ENCODE measurements around the gene SEMA3B.
"Not testable (repeated sequence)": the region's sequence is repeated elsewhere in the genome, so short reads cannot be mapped to it uniquely, and the experiment has no call there.

The SEMA3B gene

GRCh38 chr3:50260027-50260941 is 8.7 kb upstream of the SEMA3B start:
- DNase-seq: peak; percentile 92 to 93

GRCh38 chr3:50260942-50261441 is 8.0 kb upstream of the SEMA3B start:
- no peak for DNase-seq

- no peak for DNase-seq
These were observed 7.4 kb upstream of the SEMA3B start for GRCh38 chr3:50261505-50261904.

- DNase-seq: not testable (repeated sequence)
These were observed 6.7 kb upstream of the SEMA3B start for GRCh38 chr3:50262200-50262599.

GRCh38 chr3:50262778-50263177 is 6.2 kb upstream of the SEMA3B start:
- no peak for DNase-seq

GRCh38 chr3:50263478-50264382 is 5.2 kb upstream of the SEMA3B start:
- no peak for DNase-seq

- DNase-seq: peak; percentile 71 to 86
These were observed 4.5 kb upstream of the SEMA3B start for GRCh38 chr3:50264383-50264963.

GRCh38 chr3:50264964-50265485 is 3.9 kb upstream of the SEMA3B start:
- no peak for DNase-seq

- no peak for DNase-seq
These were observed 3.4 kb upstream of the SEMA3B start for GRCh38 chr3:50265571-50265970.

- no peak for DNase-seq
These were observed 2.9 kb upstream of the SEMA3B start for GRCh38 chr3:50266017-50266416.

- DNase-seq: no peak
These were observed 2.1 kb upstream of the SEMA3B start for GRCh38 chr3:50266836-50267235.

- peak; percentile 35 to 74 for DNase-seq
These were observed 1.6 kb upstream of the SEMA3B start for GRCh38 chr3:50267280-50267913.

- DNase-seq: no peak
These were observed 671 bp upstream of the SEMA3B start for GRCh38 chr3:50268276-50268675.

GRCh38 chr3:50269460-50269859 is 513 bp downstream of the SEMA3B start:
- DNase-seq: no peak

GRCh38 chr3:50269977-50270413 is 1.0 kb downstream of the SEMA3B start:
- DNase-seq: no peak

- no peak for DNase-seq
These were observed 1.7 kb downstream of the SEMA3B start for GRCh38 chr3:50270422-50271224.

- DNase-seq: no peak
These were observed 2.5 kb downstream of the SEMA3B start for GRCh38 chr3:50271314-50271936.

- DNase-seq: not testable (repeated sequence)
These were observed 3.6 kb downstream of the SEMA3B start for GRCh38 chr3:50272538-50272910.

- DNase-seq: peak; percentile 70 to 83
These were observed 4.2 kb downstream of the SEMA3B start for GRCh38 chr3:50272911-50273688.

GRCh38 chr3:50273689-50274065 is 4.7 kb downstream of the SEMA3B start:
- no peak for DNase-seq

All from hippocampal formation (tissue), 2 donors.